Astrocyte (in vitro differentiated cells and primary cell): ENCODE data around the gene TEX10.

Experiments
- CTCF ChIP-seq: IDR thresholded peaks from 2 replicates; pipeline ENCODE4 v1.5.1; 2011; ENCODE audit warnings: low read depth, mild to moderate bottlenecking, inconsistent platforms, low read length, moderate library complexity; ENCODE audit not compliant: insufficient read depth
- EZH2 ChIP-seq: IDR thresholded peaks from 2 replicates; pipeline ENCODE4 v1.6.1; 2012; ENCODE audit warnings: mild to moderate bottlenecking, low read length, inconsistent platforms; ENCODE audit not compliant: insufficient read depth

GRCh38 chr9:100309992-100310391, 42.8 kb downstream of the TEX10 start:
- TF ChIP-seq EZH2 = no peak
- TF ChIP-seq CTCF = no peak
